Parathyroid adenoma (tissue), 2 donors: Measurements from ENCODE around the gene GABPB2.

Source experiments
- H2AFZ ChIP-seq: fragments of 300-600 bp; sonication (generic); one replicate; pipeline ENCODE4 v1.7.0; 2017; ENCODE audit warnings: antibody characterized with exemption, mild to moderate bottlenecking
- H3K27ac ChIP-seq: fragments of 300-600 bp; sonication (generic); one replicate; pipeline ENCODE4 v1.7.0; 2017
- H3K27me3 ChIP-seq: fragments of 300-600 bp; sonication (generic); one replicate; pipeline ENCODE4 v1.7.0; 2017; ENCODE audit warnings: low read length; ENCODE audit not compliant: control insufficient read depth, insufficient read depth
- H3K36me3 ChIP-seq: fragments of 300-600 bp; sonication (generic); one replicate; pipeline ENCODE4 v1.7.0; 2017; ENCODE audit warnings: low read length; ENCODE audit not compliant: control insufficient read depth, insufficient read depth
- H3K4me1 ChIP-seq: fragments of 300-600 bp; sonication (generic); one replicate; pipeline ENCODE4 v1.7.0; 2017; ENCODE audit warnings: control low read depth
- H3K4me2 ChIP-seq: fragments of 300-600 bp; sonication (generic); one replicate; pipeline ENCODE4 v1.7.0; 2017; ENCODE audit warnings: low read length
- H3K4me3 ChIP-seq: fragments of 300-600 bp; sonication (generic); one replicate; pipeline ENCODE4 v1.7.0; 2017; ENCODE audit warnings: low read depth, low read length
- H3K79me2 ChIP-seq: fragments of 300-600 bp; sonication (generic); one replicate; pipeline ENCODE4 v1.7.0; 2017; ENCODE audit warnings: control low read depth
- H3K9ac ChIP-seq: fragments of 300-600 bp; sonication (generic); one replicate; pipeline ENCODE4 v1.7.0; 2017; ENCODE audit warnings: mild to moderate bottlenecking
- H3K9me3 ChIP-seq: fragments of 300-600 bp; sonication (generic); one replicate; pipeline ENCODE4 v1.7.0; 2017; ENCODE audit warnings: low read length; ENCODE audit not compliant: control insufficient read depth
- CTCF ChIP-seq: fragments of 300-600 bp; sonication (generic); IDR thresholded peaks from one replicate; pipeline ENCODE4 v1.7.0; 2017; ENCODE audit warnings: antibody characterized with exemption, mild to moderate bottlenecking
- donor health status: primary hyperparathyroidism.

GABPB2 gene

GRCh38 chr1:151070474-151071276, at the start of gene GABPB2:
Gene GABPB2 (plus strand): TSS chr1:151070761. CDS start chr1:151088190, 17,429 bp downstream.
- Histone ChIP-seq H3K27ac (peak within 1 kb of the TSS; percentile 100), H3K79me2 (no peaks in the 10 kb centered on the region), H3K4me3 (peak within 1 kb of the TSS; percentile 99), H3K9ac (peak within 1 kb of the TSS; percentile 84), H3K9me3 (no peaks in the 10 kb centered on the region), H3K4me1 (no peaks in the 10 kb centered on the region), H3K4me2 (peak within 1 kb of the TSS; percentile 97), H3K27me3 (no peaks in the 10 kb centered on the region), H2AFZ (peak within 1 kb of the TSS; percentile 95), H3K36me3 (no peaks in the 10 kb centered on the region)
- peak; percentile 72 for TF ChIP-seq CTCF

GRCh38 chr1:151024540-151025146, 45.9 kb upstream of the GABPB2 start:
- Histone ChIP-seq H3K9ac (no peak overlapping the region), H3K4me3 (no peak overlapping the region), H3K36me3 (no peaks in the 10 kb centered on the region), H3K79me2 (peaks cover 2% of the 10 kb centered on the region), H3K27me3 (no peaks in the 10 kb centered on the region), H3K4me1 (no peaks in the 10 kb centered on the region), H3K4me2 (no peak overlapping the region), H3K27ac (no peak overlapping the region), H2AFZ (no peak overlapping the region), H3K9me3 (no peaks in the 10 kb centered on the region)
- peak; percentile 57 for TF ChIP-seq CTCF

GRCh38 chr1:151026460-151026859, 44.1 kb upstream of the GABPB2 start:
- Histone ChIP-seq H2AFZ (no peak overlapping the region), H3K27me3 (no peaks in the 10 kb centered on the region), H3K36me3 (no peaks in the 10 kb centered on the region), H3K4me2 (no peak overlapping the region), H3K27ac (no peak overlapping the region), H3K9me3 (no peaks in the 10 kb centered on the region), H3K79me2 (peaks cover 2% of the 10 kb centered on the region), H3K4me3 (no peak overlapping the region), H3K9ac (no peak overlapping the region), H3K4me1 (no peaks in the 10 kb centered on the region)
- TF ChIP-seq CTCF, result no peak

- H3K4me2 ChIP-seq, result no peak overlapping the region
- H3K4me1 ChIP-seq, result no peaks in the 10 kb centered on the region
- TF ChIP-seq CTCF, result no peak
- no peak overlapping the region for H3K27ac ChIP-seq
- H3K27me3 ChIP-seq, result no peaks in the 10 kb centered on the region
- no peaks in the 10 kb centered on the region for H3K36me3 ChIP-seq
- no peak overlapping the region for H2AFZ ChIP-seq
- no peak overlapping the region for H3K4me3 ChIP-seq
- H3K79me2 ChIP-seq, result no peaks in the 10 kb centered on the region
- H3K9ac ChIP-seq, result no peak overlapping the region
- H3K9me3 ChIP-seq, result no peaks in the 10 kb centered on the region
Observed at GRCh38 chr1:151032164-151032563, 38.4 kb upstream of the GABPB2 start.
